Amniotic stem cell (primary cell): ENCODE results near the gene AP2S1.
"Not testable (repeated sequence)": the region's sequence is repeated elsewhere in the genome, so short reads cannot be mapped to it uniquely, and the experiment has no call there.

ENCODE experiments used
- DNase-seq: peaks from one replicate; lab custom pipeline; 2025; lab: John Stamatoyannopoulos, UW

Gene AP2S1

DNA sequence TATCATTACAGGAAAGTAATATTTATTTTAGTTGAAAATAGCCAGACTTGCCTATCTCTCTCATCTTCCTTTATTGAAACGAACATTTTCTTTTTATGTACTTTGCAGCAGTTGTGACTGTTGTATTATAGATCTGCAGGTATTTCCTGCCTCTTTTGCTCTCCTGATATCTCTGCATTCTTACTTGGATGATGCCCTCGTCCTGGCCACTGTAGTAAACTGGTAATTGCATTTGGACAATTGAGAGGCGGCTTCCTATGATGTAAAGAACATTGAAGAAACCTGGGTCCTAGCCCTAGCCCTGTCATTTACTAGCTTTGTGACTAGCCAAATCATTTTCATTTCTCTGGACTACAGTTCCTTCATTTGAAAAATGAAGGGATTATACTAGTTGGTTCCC is 16.5 kb upstream of the AP2S1 start:
- no peak for DNase-seq

DNA sequence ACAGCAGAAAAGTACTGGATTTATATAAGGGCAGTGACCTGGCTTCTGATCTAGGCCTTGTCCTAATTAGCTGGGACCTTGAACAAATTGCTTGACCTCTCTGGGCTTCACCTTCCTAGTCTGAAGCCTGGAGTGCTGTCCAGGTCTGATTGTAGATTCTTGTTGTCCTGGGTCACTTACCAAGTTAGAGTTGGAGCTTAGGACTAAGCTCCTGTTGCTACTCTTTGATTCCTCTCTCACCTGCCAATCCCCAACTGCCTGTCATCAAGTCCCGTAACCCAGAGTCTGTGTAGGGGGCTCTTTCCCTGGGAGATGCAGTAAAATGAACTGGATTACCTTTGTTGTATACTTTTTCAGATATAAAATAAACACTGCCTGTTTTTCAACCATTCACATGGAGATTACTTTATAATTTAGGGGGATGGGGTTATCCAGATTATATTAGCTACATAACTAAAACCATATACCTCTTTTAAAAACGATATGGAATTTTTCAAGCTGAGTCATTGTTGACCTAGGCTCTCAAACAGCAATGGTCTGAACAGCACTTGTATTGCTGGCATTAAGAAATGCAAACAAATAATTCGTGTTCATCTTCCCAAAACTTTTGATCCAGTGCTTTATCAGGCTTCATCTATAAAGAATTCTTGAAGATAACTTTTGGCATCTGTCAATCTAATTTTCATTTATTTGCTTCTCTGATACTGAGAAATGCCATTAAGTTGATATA is 15.9 kb upstream of the AP2S1 start:
- DNase-seq: no peak

DNA sequence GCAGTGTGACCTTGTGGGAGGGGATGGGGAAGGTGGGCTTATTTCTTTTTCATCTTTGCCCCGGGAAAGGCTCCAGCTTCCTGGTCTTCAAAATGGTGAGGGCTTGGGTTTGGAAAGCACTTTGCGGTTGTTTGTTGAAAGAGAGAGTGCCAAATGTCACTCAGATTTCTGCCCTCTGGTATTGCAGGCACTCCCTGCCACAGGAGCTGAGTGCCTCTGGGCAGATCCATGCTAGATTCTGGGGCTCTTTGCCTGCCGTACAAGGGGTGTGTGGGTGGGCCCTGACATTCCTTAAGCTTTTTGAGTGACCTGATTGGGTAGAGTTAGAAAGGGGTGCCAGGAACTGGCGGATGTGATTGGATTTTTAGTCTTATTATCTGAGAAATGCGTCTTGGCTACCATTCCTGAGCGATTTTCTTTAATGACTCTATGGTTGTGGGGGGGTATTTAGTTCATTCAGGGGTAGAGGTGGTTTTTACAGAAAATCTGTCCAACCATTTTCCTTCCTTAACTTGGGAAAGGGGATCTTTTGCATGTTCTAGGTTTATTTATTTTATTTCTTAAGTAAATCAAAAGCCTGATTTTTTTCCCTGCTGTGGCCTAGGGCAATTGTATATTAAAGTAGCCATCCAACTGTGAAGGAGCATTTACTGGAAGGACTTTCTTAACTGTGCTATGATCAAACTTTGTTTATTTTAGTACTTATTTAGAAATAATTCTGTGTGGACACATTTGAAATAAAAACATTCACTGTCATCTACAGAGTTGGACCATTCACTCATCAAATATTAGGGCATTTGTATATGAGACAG is 13.4 kb upstream of the AP2S1 start:
- DNase-seq: no peak

DNA sequence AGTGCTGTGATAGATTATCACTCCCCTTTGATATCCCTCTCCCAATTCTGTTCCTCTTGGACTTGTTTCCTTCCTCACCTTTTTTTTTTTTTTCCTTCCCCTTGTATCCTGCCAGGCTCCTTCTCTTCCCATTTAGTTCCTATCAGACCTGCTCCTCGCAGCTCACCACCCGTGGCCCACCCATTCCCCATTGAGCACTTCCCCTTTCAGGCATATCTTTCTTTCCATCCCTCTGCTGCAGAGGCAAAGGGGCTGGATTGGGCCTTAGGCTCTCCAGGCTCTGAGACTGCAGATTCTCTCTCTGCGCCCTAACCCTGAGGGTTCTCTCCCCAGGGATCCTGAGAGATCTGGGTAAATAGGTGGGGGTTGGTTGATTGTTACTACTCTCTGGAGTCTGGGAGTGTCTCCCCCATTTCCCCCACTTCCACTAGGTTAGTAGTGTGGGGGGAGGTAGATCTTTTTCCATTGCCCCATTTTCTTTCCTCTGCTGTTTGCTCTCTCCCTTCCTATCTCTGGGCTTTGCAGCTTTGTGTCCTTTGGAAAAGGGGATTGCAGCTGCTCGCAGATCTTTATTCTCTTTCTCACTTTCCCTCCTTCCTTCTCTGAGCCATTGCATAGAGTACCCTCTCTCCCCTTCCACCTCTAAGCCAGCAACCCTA is 12.5 kb upstream of the AP2S1 start:
- DNase-seq: no peak

DNA sequence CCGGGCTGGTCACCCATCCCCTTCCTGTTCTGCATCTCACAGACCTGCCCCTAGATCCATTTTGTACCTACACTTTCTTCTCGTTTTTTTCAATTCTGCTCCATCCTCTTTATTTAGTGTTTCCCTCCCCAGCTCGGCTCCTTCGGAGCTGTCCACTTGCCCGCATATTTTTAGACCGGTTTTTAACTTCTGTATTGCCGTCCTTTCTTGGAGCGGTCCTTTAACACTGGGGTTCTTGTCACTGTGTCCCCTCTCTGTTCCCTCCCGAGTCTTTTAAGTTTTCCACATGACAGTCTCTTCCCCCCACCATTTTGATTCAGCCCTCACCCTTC is 11.8 kb upstream of the AP2S1 start:
- DNase-seq: no peak

DNA sequence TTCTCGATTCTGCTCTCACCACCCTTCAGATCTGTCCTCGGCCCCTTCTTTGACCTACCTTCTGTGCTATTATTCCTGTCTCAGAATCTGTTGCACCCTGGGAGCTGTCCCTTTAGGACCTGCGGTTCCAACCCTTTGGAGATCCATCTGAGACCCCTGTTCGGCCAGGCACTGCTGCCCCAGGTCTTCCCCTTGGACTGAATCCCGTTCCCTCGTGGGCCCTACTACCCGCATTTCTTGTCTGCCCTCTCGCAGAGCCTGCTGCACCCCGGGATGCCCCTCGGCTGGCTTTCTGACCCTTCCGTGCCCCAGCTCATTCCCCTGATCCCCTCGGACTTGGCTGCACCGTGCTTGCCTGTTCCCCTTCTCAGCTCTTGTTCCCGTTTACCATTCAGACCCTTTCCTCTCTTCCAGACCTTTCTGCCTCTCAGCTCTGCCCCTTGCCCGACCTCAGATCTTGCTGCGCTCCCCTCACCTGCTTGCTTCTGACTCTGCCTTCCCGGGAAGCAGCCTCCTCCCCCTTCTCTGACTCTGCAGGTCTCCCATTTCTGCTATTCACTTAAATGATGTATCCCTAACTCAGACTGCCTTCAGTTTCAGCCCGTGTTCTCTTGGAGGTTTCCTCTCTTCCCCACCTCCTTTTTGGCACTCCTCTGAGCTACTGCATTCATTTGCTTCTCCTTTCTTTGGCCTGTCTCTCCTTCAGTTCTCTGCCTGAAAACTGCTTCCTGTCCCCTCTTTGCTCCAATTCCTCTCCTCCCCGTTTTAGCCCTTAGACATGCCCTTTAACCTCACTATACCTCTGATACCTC is 11.3 kb upstream of the AP2S1 start:
- DNase-seq: no peak

DNA sequence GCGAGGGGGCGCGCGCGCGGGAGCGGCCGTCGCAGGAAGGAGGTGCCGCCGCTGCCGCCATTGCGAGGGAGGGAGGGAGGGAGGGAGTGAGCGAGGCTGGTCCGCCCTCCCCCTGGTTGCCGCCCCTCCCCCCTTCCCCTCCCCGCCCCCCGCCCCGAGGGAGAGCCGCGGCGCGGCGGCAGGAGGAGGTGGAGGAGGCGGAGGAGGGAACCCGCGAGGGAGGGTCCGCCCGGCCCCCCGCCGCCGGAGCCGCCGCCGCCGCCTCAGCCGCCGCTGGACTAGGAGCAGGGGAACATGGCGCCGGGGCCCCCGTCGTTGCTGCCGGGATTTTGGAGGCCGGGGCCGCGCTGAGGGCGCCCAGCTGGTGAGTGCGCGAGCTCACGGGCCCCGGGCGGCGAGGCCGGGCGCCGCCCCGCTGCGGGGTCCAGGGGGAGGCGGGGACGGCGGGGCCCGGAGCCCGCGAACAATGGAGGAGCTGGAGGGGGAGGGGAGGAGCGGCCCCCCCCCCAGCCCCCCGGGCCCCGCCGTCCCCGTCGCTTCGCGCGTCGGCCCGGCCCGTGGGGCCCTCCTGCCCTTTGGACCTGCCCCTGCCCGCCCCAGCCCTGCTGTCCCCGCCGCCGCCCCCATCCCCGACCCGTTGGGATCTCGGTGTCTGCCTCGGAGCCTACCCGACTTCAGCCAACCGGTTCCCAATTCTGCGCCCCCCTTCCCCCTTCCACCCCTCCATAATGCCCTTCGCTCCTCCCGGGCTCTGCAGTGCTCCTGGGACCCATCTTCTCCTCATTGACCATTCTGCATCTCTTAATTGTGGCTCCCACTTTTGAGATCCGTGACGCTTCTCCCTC is 10.4 kb upstream of the AP2S1 start, which contains the start of gene ARHGAP35:
Gene ARHGAP35, plus strand, starts transcription at position 152 of the 845 bp plus-strand sequence. CDS start 57,679 bp downstream, outside the sequence.
- DNase-seq: no peak

DNA sequence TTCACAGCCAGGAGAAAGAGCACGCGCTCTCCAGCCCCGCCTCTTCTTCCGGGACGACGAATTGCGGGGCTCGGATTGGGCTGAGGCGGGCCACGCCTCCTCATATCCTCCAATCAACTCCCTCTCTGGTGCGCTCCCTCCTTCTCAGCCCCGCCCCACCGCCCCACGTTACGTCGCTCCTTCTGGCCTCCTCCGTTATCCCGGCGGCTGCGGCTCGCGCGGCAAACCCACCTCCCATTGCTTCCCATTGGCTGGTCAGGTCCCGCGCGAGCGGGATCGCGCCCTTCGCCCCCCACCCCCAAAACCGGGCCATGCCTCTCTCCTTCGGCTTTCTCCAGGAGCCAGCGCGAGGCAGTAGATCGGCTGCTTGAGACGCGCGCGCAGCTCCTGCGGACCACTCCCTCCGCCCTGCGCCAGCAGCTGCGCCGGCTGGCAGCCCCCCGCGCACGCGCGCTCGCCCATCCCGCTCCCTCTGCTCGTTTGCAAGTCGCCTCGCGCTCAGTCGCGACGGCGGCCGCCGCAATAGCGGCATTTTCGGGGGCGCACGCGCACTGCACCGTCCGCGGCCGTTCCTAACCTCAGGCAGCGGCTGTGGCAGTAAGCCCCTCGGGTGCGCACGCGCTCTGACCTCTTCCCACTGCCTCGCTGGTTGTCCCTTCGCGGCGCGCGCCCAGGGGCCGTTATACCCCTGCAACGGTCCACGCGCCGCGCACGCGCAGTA is 9.6 kb upstream of the AP2S1 start:
- peak; percentile 97 for DNase-seq

DNA sequence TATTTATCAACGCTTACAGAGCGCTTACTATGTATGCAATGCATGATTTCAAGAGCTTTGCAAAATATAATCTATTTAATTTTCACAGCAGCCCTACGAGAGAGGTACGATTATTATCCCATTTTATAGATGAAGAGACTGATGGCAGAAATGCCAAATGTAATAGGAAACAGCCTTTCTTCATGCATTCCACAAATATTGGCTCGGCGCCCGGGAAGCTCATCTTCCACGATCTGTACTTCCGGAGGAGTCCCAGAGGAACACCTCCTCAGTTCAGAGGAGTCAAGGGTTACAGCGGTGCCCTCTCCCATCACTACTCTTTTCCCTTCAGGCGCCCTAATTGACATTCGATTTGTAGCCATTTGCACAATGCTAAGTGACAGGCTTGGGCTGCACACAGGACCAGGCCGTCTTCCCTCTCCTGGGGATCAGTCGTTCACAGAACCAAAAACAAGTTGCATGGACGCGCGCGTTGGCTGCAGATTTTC is 9.0 kb upstream of the AP2S1 start:
- peak; percentile 49 for DNase-seq

DNA sequence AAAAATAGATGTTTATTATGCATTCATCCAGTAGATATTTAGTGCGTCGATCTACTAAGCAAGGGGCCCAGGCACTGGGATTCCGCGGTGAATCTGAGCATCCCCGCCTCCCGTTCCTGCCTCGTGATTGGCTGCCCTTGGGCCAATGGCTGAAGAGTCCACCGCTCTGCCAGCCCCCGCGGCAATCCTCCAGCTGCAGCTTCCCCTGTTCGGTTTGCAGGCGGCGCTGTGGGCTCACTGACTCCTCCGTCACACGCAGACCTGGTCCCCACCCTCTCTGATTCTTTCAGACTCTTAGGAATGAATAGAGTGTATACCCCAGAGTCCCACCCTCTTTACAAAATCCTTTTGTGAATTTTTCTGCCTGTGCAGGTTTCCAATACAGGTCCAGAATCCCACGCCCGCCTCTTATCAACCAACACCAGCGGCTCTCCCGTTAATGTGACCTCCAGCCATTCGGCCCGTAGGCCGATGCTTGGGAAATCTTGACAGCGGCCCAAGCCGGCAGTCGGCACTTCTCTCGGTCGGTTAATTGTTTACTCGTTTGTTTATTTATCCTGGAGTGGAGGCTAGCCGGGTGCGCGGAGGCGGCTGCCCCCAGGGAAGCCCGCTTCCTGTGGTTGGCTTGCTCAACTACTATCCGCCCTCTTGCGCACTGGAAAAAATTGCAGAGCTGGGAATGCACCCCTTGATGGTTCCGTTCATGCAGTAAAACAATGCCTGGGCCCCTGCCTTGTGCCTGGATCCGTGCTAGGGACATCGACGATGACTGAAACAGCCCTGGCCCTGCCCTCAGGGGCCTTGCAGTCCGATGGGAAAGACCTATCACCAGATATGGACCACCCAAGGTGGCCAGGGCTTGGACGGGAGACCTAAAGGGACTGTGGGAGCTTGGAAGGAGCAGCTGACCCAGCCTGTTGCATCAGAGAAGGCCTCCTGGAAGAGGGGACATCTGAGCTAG is 5.7 kb upstream of the AP2S1 start:
- DNase-seq: peak; percentile 95

DNA sequence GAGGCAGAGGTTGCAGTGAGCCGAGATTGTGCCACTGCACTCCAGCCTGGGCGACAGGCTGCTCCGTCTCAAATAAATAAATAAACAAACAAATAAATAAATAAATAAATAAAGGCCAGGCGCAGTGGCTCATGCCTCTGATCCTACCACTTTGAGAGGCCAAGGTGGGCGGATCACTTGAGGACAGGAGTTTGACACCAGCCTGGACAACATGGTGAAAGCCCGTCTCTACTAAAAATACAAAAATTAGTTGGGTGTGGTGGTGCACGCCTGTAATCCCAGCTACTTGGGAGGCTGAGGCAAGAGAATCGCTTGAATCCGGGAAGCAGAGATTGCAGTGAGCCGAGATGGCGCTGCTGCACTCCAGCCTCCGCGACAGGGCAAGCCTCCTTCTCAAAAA is 4.1 kb upstream of the AP2S1 start:
- not testable (repeated sequence) for DNase-seq

DNA sequence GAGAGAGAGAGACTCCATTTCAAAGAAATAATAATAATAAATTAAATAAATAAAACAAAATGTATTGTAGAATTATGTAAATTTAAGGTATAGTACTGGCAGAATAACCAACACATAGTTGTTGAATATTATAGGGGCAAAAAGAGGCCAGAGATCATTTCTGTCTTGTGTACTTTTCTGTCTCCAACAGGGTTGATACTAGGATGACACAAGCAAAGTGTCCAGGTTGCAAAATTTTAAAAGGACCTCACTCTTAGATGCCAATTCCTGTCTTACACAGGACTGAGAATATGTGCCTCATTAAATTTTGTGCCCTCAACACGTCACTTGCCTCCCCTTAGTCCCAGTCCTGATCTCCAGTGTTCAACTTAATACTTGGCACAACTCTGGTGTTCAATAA is 2.2 kb upstream of the AP2S1 start:
- DNase-seq: no peak

DNA sequence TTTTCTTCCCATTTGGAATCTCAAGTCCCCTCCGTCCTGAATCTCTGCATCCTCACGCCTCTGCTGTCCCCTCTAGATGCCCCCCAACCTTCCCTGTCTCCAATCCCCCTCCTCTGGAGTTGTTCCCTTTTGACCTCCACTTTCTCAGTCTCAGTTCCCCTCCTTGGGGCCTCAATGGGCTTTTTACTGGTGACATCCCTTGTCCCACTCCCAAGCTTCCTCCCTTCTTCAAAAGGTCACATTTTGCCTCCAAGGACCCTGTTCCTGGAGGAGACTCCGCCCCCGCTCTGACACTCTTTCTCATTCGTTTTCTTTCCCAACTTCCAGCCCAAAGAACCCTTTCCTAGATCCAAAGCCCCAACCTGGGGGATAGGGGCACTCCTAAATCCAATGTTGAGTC is 1.0 kb downstream of the AP2S1 start:
- no peak for DNase-seq

DNA sequence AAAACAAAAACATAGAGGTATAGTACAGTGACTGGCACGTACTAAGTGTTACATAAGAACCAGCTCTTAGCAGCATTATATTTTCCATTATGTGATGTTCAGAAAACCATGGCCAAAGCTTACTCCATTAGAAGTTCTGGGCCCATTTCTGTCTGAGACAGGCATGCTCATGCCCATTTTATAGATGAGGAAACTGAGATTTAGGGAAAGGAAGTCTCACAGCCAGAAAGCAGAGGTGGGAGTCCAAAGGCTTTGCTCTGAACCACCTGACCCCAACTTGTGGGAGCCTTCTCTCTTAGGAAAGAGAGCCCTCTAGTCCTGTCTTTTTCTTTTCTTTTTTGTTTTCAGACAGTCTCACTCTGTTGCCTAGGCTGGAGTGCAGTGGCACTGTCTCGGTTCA is 2.3 kb downstream of the AP2S1 start:
- DNase-seq: no peak

DNA sequence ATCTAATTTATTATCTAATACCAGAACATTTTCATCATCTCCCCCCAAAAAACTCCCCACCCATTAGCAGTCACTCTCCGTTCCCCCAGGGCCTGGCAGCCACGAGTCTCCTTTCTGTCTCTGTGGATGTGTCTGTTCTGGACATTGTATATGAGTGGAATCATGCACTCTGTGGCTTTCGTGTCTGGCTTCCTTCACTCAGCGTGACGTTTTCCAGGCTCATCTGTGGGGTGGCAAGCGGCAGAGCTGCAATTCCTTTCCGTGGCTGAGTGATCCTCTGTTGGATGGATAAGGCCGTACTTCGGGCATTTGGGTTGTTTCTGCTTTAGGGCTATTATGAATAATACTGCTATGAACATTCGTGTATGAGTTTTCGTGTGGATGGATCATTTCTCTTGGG is 3.1 kb downstream of the AP2S1 start:
- no peak for DNase-seq

DNA sequence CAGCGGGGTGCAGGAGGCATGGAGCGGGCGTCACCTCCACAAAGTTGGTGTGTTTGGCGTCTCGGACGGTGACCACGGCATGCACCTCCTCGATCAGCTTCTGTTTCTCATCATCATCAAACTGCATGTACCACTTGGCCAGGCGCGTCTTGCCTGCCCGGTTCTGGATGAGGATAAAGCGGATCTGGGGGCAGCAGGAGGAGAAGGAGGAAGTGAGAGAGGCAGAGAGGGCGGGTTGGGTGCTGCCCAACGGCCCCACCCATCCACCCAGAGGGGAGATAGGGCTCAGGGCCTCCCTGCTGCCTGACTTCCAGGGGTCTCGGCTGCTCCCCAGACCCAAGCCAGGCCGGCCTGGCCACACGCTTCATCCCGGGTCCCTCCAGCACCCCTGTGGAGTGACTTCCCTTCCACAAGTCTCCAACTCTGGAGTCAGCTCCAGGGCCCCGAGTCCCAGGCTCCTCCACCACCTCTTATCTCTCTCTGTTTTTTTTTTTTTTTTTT is 4.6 kb downstream of the AP2S1 start:
- no peak for DNase-seq

DNA sequence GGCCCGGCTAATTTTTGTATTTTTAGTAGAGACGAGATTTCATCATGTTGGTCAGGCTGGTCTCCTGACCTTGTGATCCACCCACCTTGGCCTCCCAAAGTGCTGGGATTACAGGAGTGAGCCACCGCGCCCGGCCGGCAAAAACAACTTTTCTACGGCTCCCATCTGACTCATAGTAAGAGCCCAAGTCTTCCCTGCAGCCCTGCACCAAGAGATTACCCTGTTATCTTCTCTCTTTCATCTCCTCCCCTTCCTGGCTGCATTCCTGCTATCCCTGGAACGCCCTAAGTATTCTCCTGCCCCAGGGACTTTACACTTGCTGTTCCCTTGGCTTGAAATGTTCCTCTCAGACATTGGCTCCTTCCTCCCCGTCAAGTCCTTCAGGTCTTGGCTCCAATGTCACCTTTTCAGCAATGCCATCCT is 6.6 kb downstream of the AP2S1 start:
- no peak for DNase-seq

DNA sequence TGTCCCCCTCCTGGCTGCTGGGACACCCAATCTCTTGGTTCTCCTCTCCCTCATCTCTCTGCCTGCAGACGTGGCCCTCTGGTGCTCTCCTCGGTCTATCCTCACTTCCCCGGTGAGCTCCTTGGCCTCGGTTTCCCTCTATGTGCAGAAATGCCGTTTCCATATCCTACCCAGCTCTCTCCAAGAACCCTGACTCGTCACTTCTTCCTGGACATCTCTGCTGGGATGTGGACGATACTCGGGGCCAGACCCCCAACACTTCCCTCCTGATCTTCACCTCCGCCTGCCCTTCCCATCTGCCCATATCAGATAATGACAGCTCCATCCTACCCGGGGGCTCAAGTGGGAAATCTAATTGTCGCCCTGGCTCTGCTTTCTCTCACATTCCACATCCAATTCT is 7.9 kb downstream of the AP2S1 start:
- no peak for DNase-seq
